Occipital lobe (tissue), 2 donors: ENCODE measurements around the gene CD74. TPM values are rescaled to one million over a fixed set of nuclear protein-coding genes. Genes with fewer than 3 reads are reported as not detected.
"Not testable (repeated sequence)": the region's sequence is repeated elsewhere in the genome, so short reads cannot be mapped to it uniquely, and the experiment has no call there.

Source experiments
- DNase-seq: peaks from one replicate; lab custom pipeline; 2025; lab: John Stamatoyannopoulos, UW
- total RNA-seq: library from RNA; depleted of rRNA; stranded (reverse); fragments of >200 nt; gene quantifications from one replicate; pipeline ENCODE4 v1.2.3, GENCODE V29; 2014

CD74 gene
- total RNA-seq, 1 donor from 2014 or later: 4.1 TPM

DNA sequence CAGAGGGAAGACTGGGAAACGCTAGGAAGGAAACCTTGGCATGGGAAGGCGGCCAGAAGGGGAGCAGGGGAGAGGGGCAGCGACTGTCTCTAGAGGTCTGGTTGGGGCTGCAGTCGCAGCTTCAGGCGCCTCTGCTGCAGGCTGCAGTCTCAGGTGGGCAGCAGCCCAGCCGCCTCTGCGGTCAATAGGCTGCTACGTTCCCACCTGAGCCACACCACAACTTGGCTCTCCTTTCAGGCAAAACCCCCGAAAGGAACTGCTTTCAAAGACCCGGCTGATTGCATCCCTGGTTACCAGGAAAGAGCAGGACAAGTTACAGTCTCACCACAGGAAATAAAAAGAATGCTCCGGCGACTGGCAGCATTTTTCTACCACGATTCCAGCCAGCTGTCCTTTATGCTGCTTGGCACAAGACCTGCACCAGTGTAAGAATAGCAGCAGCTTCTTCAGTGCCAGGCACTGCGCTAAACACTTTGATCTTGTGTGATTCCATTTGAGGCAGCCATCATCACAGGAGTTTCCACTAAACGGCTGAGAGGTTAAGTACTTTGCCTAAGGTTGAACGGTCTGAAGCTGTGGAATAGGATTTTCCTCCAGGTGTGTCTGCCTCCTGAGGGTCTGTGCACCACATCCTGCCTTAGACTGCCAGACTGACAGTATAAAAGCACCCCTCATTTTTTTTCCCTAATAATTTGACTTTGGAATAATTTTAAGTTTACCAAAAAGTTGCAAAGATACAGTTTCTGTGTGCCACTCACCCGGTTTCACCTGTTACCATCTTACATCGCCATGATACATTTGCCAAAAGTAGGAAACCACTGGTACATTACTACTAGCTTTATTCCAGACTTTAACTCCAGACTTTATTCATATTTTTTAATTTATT, 29.3 kb upstream of the CD74 start:
- DNase-seq: peak; percentile 78

DNA sequence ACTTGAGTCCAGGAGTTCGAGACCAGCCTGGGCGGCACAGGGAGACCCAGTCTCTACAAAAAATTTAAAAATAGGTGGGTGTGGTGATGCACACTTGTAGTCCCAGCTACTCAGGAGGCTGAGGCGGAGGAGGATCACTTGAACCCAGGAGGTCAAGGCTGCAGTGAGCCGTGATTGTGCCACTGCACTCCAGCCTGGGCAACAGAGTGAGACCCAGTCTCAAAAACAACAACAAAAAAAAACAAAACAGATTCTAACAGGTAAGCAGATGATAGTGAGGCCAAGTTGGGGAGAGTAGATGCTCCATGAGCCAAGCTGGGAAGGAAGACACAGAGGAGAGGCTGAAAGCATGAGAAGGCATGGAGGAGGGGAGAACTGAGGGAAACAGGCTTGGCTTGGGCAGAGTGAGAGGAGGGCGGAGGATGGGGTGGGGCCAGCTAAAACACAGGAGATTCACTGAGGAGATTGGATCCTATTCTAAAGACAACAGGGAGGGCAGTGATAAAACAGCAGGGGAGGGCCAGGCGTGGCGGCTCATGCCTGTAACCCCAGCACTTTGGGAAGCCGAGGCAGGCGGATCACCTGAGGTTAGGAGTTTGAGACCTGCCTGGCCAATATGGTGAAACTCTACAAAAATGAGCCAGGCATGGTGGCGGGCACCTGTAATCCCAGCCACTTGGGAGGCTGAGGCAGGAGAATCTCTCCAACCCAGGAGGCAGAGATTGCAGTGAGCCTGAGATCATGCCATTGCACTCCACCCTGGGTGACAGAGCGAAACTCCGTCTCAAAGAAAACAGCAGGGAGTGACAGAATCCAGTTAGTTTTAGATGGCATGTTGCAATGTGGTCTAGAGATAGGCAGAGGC, 28.5 kb upstream of the CD74 start:
- DNase-seq: peak; percentile 27

DNA sequence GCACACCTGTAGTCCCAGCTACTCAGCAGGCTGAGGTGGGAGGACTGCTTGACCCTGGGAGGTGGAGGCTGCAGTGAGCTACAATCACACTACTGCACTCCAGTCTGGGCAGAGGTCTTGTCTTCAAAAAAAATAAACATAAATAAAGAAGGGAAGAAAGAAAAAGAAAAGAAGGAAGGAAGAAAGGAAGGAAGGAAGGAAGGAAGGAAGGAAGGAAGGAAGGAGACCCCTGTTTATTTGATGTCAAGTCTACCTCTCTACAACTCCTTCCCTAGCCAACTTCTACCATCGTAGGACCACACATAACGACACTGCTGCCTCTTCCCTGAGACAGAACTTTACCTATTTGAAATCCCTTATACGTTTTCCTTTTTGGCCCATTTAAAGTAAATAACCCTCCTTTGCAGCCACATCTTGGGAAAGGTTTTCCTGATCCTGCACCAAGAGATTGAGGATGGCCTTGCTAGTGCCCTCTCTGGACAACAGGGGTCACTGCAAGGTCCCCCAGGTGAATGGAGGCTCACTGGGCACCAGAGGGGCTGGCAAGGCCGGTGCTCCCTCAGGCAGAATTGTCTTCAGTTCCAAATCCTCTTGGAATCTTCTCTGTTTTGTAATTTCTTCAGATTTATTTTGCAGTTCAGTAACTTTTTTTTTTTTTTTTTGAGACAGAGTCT, 26.3 kb upstream of the CD74 start:
- no peak for DNase-seq

GRCh38 chr5:150436141-150436680, 23.5 kb upstream of the CD74 start:
- DNase-seq: peak; percentile 82

DNA sequence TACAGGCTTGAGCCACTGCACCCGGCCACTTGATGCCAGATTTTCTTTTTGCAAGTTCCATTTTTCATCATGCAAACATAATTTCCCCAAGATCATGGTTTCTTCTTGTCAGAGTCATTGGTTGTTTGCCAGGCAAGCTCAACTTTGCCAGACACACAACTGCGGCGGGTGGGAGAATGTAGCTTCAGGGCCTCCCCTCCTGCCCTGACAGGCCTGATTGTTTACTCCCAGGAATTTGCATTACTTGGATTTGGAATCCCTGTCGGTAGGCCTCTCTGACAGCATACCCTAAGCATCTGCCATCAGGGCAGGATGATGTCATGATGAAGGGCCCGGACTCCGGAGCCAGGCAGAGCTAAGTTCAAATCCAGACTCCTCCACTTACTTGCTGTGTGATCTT, 21.8 kb upstream of the CD74 start:
- no peak for DNase-seq

GRCh38 chr5:150431574-150431973, 18.9 kb upstream of the CD74 start:
- DNase-seq: no peak

DNA sequence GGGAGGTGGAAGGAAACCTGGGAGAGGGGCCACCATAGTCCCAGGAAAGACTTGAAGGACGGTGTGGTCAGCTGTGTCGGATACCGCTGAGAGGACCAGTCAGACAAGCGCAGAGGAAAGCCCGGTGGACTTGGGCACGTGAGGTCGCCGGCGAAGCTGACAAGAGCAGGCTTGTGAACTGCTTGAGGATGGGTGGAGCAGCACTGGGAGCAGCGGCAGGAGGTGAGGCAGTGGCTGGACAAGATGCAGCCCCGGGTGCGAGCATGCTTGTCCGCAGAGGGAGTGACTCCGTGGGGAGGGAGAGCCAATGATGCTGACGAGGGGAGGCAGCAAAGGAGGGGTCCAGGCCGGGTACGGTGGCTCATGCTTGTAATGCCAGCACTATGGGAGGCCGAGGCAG, 18.3 kb upstream of the CD74 start:
- no peak for DNase-seq

DNA sequence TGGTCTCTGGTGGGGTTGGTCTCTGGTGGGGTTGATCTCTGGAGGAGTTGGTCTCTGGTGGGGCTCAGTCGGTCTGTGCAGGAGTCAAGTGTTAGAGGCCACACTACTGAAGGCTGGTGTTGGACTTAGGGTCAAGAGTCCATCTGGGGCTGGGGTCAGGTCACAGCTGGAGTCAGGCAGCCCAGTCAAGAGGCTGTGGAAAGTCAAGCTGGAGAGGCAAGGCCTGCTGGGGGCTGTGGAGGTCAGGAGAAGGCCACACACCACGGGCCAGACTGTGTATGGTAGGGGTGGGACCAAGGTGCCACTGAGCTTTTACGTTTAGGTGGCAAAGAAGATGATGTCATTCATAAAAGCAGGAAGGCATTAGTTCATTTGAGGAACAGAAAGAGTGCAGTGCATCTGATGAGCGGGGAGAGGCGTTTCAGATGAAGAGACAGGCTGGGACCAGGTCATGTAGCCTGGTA, 16.7 kb upstream of the CD74 start:
- no peak for DNase-seq

DNA sequence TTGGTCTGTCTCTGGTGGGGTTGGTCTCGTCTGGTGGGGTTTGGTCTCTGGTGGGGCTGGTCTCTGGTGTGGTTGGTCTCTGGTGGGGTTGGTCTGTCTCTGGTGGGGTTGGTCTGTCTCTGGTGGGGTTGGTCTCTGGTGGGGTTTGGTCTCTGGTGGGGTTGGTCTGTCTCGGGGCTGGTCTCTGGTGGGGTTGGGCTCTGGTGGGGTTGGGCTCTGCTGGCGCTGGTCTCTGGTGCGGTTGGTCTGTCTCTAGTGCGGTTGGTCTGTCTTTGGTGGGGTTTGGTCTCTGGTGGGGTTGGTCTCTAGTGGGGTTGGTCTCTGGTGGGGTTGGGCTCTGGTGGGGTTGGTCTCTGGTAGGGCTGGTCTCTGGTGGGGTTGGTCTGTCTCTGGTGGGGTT, 16.3 kb upstream of the CD74 start:
- no peak for DNase-seq

DNA sequence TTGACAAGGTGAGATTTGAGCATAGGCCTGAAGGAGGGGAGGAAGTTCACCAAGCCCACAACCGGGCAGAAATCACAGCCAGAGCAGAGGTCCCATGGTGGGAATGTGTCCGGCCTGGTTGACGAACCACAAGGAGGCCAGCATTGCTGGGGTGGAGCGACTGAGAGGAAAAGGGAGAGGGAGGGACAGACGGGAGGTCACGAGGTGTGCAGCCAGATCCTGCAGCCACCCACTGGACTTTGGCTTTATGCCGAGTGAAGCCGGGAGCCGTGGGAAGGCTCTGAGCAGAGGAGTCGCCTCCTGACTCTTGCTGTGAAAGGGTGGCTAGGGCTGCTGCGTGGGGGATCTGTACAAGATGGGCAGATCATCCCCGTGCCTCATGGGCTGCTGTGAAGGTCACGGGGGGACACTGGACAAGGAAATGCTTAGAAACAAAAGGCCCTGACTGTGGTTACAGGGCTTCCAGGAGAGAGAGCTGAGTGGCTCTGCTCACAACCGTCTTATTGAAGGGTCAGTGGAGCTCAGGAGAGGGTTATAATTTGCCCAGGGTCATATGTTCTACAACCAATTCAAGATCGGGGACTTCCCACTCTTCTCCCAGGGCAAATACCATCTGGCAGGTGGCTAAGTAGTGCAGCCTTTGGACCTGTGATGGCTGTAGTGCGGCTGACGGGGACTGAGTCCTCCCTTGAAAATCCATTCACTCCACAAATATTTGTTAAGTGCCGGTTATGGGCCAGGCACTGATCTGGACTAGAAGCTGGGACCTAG, 15.6 kb upstream of the CD74 start:
- DNase-seq: no peak

DNA sequence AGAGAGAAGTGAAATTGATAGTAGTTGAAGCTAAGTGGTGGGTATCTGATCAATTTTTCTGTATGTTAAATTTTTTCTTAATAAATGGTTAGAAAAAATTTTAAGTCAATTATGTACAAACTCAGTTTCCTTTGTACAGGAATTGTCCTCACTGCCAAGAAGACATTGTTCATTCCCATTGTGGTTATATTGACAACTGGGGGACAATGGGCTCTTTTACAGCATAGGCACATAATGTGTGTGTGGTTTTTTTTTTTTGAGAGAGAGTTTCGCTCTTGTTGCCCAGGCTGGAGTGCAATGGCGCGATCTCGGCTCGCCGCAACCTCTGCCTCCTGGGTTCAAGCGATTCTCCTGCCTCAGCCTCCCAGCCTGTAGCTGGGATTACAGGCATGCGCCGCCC, 13.5 kb upstream of the CD74 start:
- not testable (repeated sequence) for DNase-seq

DNA sequence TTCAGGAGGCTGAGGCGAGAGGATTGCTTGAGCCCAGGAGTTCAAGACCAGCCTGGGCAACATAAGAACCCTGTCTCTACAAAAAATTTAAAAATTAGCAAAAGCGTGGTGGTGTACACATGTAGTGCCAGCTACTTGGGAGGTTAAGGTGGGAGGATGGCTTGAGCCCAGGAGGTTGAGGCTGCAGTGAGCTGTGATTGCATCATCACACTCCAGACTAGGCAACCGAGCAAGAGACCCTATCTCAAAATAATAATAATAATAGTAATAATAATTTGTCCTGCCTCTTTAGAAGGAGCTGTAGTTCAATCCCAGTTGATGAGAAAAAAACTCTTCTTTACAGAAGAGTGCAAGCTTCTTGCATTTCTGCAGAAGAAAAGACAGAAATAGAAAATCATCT, 10.0 kb upstream of the CD74 start:
- no peak for DNase-seq

GRCh38 chr5:150422075-150422474, 9.4 kb upstream of the CD74 start:
- DNase-seq: no peak

- no peak for DNase-seq
Observed at GRCh38 chr5:150419630-150420270, 7.0 kb upstream of the CD74 start.

- DNase-seq: not testable (repeated sequence)
Observed at GRCh38 chr5:150413902-150414790, 1.4 kb upstream of the CD74 start.

- DNase-seq: no peak
Observed at GRCh38 chr5:150413176-150413901, 629 bp upstream of the CD74 start.

DNA sequence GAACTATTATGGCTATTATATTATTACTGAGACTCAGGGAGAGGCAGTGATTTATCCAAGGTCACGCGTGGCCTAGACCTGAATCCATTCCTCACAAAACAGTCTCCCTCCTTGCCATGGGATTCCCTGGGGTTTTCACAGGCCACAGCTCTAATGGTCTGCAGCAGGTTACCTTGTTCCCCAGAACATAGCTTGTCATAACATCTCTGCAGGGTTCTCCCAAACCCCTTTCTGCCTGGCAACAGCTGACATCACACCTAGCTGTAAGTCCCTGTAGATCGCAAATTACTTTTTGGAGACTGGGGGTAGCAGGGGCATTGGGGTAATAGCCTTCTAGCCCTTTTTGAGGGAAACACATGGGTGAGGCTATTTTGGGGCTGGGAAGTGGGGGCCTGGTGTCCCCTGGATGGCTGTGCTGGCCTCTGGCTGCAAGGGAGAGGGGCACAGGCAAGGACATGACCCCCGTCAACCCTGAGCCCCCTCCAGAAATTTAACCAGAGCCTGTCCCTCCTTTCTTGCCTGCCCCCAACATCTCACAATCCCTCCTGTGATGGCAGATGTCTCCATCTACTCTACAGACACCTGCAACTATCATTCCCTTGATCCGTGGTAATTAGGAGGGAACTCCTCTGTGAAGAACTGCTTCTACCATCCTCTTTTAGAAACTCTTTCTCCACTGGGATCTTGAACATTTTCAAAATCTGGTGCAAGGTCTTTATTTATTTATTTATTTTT, 1.3 kb downstream of the CD74 start:
- no peak for DNase-seq
